GM18526 (cell line): ENCODE results near the gene NFATC3.

ENCODE experiments used
- POLR2A ChIP-seq: IDR thresholded peaks from 3 replicates; pipeline ENCODE4 v1.6.1; 2011; ENCODE audit not compliant: insufficient read length; ENCODE audit errors: extremely low read depth

The NFATC3 gene

GRCh38 chr16:68227850-68228553 lies 142.8 kb downstream of the NFATC3 start:
- TF ChIP-seq POLR2A: no peak

GRCh38 chr16:68228652-68229051 lies 143.5 kb downstream of the NFATC3 start:
- no peak for TF ChIP-seq POLR2A

GRCh38 chr16:68229431-68230175 lies 144.4 kb downstream of the NFATC3 start:
- no peak for TF ChIP-seq POLR2A

GRCh38 chr16:68230176-68230571 lies 145.0 kb downstream of the NFATC3 start:
- no peak for TF ChIP-seq POLR2A

GRCh38 chr16:68230956-68231355 lies 145.8 kb downstream of the NFATC3 start:
- no peak for TF ChIP-seq POLR2A

- TF ChIP-seq POLR2A: no peak
These were observed 146.4 kb downstream of the NFATC3 start for GRCh38 chr16:68231384-68232136.

GRCh38 chr16:68232335-68232734 lies 147.2 kb downstream of the NFATC3 start:
- no peak for TF ChIP-seq POLR2A

GRCh38 chr16:68233085-68233834 lies 148.1 kb downstream of the NFATC3 start:
- no peak for TF ChIP-seq POLR2A

GRCh38 chr16:68233835-68234187 lies 148.6 kb downstream of the NFATC3 start:
- no peak for TF ChIP-seq POLR2A

- TF ChIP-seq POLR2A: no peak
These were observed 149.3 kb downstream of the NFATC3 start for GRCh38 chr16:68234188-68235107.

- TF ChIP-seq POLR2A: no peak
These were observed 150.1 kb downstream of the NFATC3 start for GRCh38 chr16:68235108-68235886.

- no peak for TF ChIP-seq POLR2A
These were observed 150.6 kb downstream of the NFATC3 start, which contains the start of gene ESRP2 for GRCh38 chr16:68235887-68236136. Gene ESRP2, minus strand, starts transcription at chr16:68236127. Its CDS starts 82 bp downstream, at chr16:68236045.

GRCh38 chr16:68236137-68236825 lies 151.1 kb downstream of the NFATC3 start:
- TF ChIP-seq POLR2A: no peak

GRCh38 chr16:68236826-68237242 lies 151.7 kb downstream of the NFATC3 start:
- TF ChIP-seq POLR2A: no peak
